WTC11 (cell line): Measurements from ENCODE around the gene ADARB2. TPM values are rescaled to one million over a fixed set of nuclear protein-coding genes. Genes with fewer than 3 reads are reported as not detected.

Experiments
- ATAC-seq: fragments of 200-7000 bp; cut with Tn5 transposase; 2 replicates; pipeline ENCODE4 v1.10.0; 2021; ENCODE audit warnings: mild to moderate bottlenecking, moderate library complexity
- CTCF ChIA-PET: fragments of 300-600 bp; sonication (Branson Sonifier 250); formaldehyde crosslinking; loops from one replicate; lab custom pipeline; 2021; ENCODE audit warnings: antibody characterized with exemption; lab: Charles Lee
- POLR2A ChIA-PET: fragments of 350-600 bp; sonication (Branson Sonifier 250); formaldehyde crosslinking; loops from one replicate; lab custom pipeline; 2021; ENCODE audit warnings: antibody characterized with exemption; lab: Charles Lee
- DNase-seq: peaks from one replicate; pipeline ENCODE4 v3.0.0; 2021; ENCODE audit warnings: low spot score
- H3K27ac Mint-ChIP-seq: 2 replicates; pipeline ENCODE4 v1.8.0; 2021; ENCODE audit warnings: mixed read lengths
- H3K27me3 Mint-ChIP-seq: 2 replicates; pipeline ENCODE4 v1.8.0; 2021; ENCODE audit warnings: low read depth, mild to moderate bottlenecking, moderate library complexity, mixed read lengths
- H3K36me3 Mint-ChIP-seq: 2 replicates; pipeline ENCODE4 v1.8.0; 2021; ENCODE audit warnings: mixed read lengths
- H3K4me1 Mint-ChIP-seq: 2 replicates; pipeline ENCODE4 v1.8.0; 2022; ENCODE audit warnings: mixed read lengths
- H3K4me3 Mint-ChIP-seq: 2 replicates; pipeline ENCODE4 v1.8.0; 2021; ENCODE audit warnings: mild to moderate bottlenecking, moderate library complexity, mixed read lengths
- H3K9me3 Mint-ChIP-seq: 2 replicates; pipeline ENCODE4 v1.8.0; 2021; ENCODE audit warnings: mixed read lengths
- CREB1 ChIP-seq: sonication (generic); formaldehyde crosslinking; IDR thresholded peaks from 2 replicates; pipeline ENCODE4 v1.8.0; 2023; ENCODE audit warnings: mild to moderate bottlenecking, missing genetic modification reagents
- CTCF ChIP-seq: fragments of 200-600 bp; IDR thresholded peaks from 2 replicates; pipeline ENCODE4 v1.8.0; 2022; ENCODE audit warnings: antibody characterized with exemption
- E2F1 ChIP-seq: sonication (generic); formaldehyde crosslinking; IDR thresholded peaks from 2 replicates; pipeline ENCODE4 v1.8.0; 2022; ENCODE audit warnings: mild to moderate bottlenecking, missing genetic modification reagents
- E2F4 ChIP-seq: sonication (generic); formaldehyde crosslinking; IDR thresholded peaks from 2 replicates; pipeline ENCODE4 v1.8.1; 2022; ENCODE audit warnings: low read depth, mild to moderate bottlenecking, moderate library complexity, missing genetic modification reagents, borderline replicate concordance
- E2F5 ChIP-seq: sonication (generic); formaldehyde crosslinking; IDR thresholded peaks from 2 replicates; pipeline ENCODE4 v1.8.1; 2022; ENCODE audit warnings: mild to moderate bottlenecking, moderate library complexity, missing genetic modification reagents
- ESRRA ChIP-seq: sonication (generic); formaldehyde crosslinking; IDR thresholded peaks from 2 replicates; pipeline ENCODE4 v1.8.1; 2022; ENCODE audit warnings: mild to moderate bottlenecking, missing genetic modification reagents, borderline replicate concordance
- GABPB1 ChIP-seq: sonication (generic); formaldehyde crosslinking; IDR thresholded peaks from 2 replicates; pipeline ENCODE4 v1.8.1; 2023; ENCODE audit warnings: mild to moderate bottlenecking, missing genetic modification reagents
- HMGA2 ChIP-seq: fragments of 250-450 bp; sonication (Bioruptor Pico); IDR thresholded peaks from 2 replicates; pipeline ENCODE4 v1.4.0; 2021; ENCODE audit warnings: mild to moderate bottlenecking, moderate library complexity
- JAZF1 ChIP-seq: fragments of 250-450 bp; sonication (Bioruptor Pico); IDR thresholded peaks from 2 replicates; pipeline ENCODE4 v1.9.0; 2021; ENCODE audit warnings: moderate library complexity, mild to moderate bottlenecking, inconsistent platforms
- KAT7 ChIP-seq: sonication (generic); formaldehyde crosslinking; IDR thresholded peaks from 2 replicates; pipeline ENCODE4 v1.8.1; 2023; ENCODE audit warnings: missing genetic modification reagents, mild to moderate bottlenecking, borderline replicate concordance
- MLX ChIP-seq: sonication (generic); formaldehyde crosslinking; IDR thresholded peaks from 2 replicates; pipeline ENCODE4 v1.8.1; 2023; ENCODE audit warnings: mild to moderate bottlenecking, missing genetic modification reagents, moderate library complexity
- MYBL2 ChIP-seq: sonication (generic); formaldehyde crosslinking; IDR thresholded peaks from 2 replicates; pipeline ENCODE4 v1.8.1; 2023; ENCODE audit warnings: mild to moderate bottlenecking, moderate library complexity, missing genetic modification reagents
- NR2C2 ChIP-seq: sonication (generic); formaldehyde crosslinking; IDR thresholded peaks from 2 replicates; pipeline ENCODE4 v1.8.0; 2022; ENCODE audit warnings: mild to moderate bottlenecking, missing genetic modification reagents
- STAT6 ChIP-seq: sonication (generic); formaldehyde crosslinking; conservative IDR thresholded peaks from 2 replicates; pipeline ENCODE4 v1.8.1; 2023; ENCODE audit warnings: mild to moderate bottlenecking, low read depth, missing genetic modification reagents, moderate library complexity
- TCF7 ChIP-seq: sonication (generic); formaldehyde crosslinking; IDR thresholded peaks from 2 replicates; pipeline ENCODE4 v1.8.0; 2022; ENCODE audit warnings: mild to moderate bottlenecking, low read depth, missing genetic modification reagents, moderate library complexity
- TP53 ChIP-seq: sonication (generic); formaldehyde crosslinking; IDR thresholded peaks from 2 replicates; pipeline ENCODE4 v1.8.1; 2023; ENCODE audit warnings: mild to moderate bottlenecking, missing genetic modification reagents
- ZBTB21 ChIP-seq: sonication (generic); formaldehyde crosslinking; IDR thresholded peaks from 2 replicates; pipeline ENCODE4 v1.8.1; 2023; ENCODE audit warnings: mild to moderate bottlenecking, missing genetic modification reagents, borderline replicate concordance
- ZNF232 ChIP-seq: sonication (generic); formaldehyde crosslinking; IDR thresholded peaks from 2 replicates; pipeline ENCODE4 v1.8.0; 2022; ENCODE audit warnings: mild to moderate bottlenecking, missing genetic modification reagents
- total RNA-seq: library from RNA; stranded (reverse); gene quantifications from 3 replicates; pipeline ENCODE4 v1.2.3, GENCODE V29; 2021

ADARB2 gene
- total RNA-seq, 1 experiment from 2014 or later, result 3.7 TPM

- no peak overlapping the region for H3K4me3 Mint-ChIP-seq
- DNase-seq (no peak), ATAC-seq (no peak)
- ChIA-PET POLR2A (no interaction called here), CTCF (no interaction called here)
- peaks cover 10% of the 10 kb centered on the region for H3K36me3 Mint-ChIP-seq
- H3K4me1 Mint-ChIP-seq, result peaks cover 32% of the 10 kb centered on the region
- peaks cover 12% of the 10 kb centered on the region for H3K9me3 Mint-ChIP-seq
- TF ChIP-seq MLX (CRISPR knock-in tag) (no peak), MYBL2 (CRISPR knock-in tag) (no peak), ESRRA (CRISPR knock-in tag) (no peak), CREB1 (no peak), E2F5 (no peak), GABPB1 (CRISPR knock-in tag) (no peak), KAT7 (no peak), TCF7 (CRISPR knock-in tag) (no peak), STAT6 (CRISPR knock-in tag) (no peak), JAZF1 (CRISPR knock-in tag) (no peak), E2F4 (CRISPR knock-in tag) (no peak), NR2C2 (no peak), ZNF232 (no peak), E2F1 (CRISPR knock-in tag) (no peak), HMGA2 (CRISPR knock-in tag) (no peak), CTCF (no peak), ZBTB21 (CRISPR knock-in tag) (no peak), TP53 (CRISPR knock-in tag) (no peak)
- TF ChIP-seq, all 79 proteins: peak for 0
- H3K27ac Mint-ChIP-seq, result no peak overlapping the region
- H3K27me3 Mint-ChIP-seq, result peaks cover 6% of the 10 kb centered on the region; the same call in 1 of the 2 replicates
Observed at GRCh38 chr10:1662438-1663025, 74.8 kb downstream of the ADARB2 start.
